K562 (cell line): ENCODE results near the gene TRAF5. TPM values are rescaled to one million over a fixed set of nuclear protein-coding genes. Genes with fewer than 3 reads are reported as not detected.

Experiments
- ATAC-seq: fragments of 200-7000 bp; cut with Tn5 transposase; 3 replicates; pipeline ENCODE4 v1.9.1; 2020; ENCODE audit warnings: moderate library complexity
- BruUV-seq: library from RNA; stranded (reverse); fragments of 400-500 nt; replicated peaks from 2 replicates; lab custom pipeline; 2021; lab: Mats Ljungman, UMichigan
- CTCF ChIA-PET: fragments of 300-600 bp; formaldehyde crosslinking; extraction: SDS; loops from one replicate; lab custom pipeline; 2021; ENCODE audit warnings: low intra/inter-chr PET ratio; lab: Yijun Ruan, JAX
- POLR2A ChIA-PET: fragments of 300-600, 350-650 bp; sonication (Branson Sonifier 250); formaldehyde crosslinking; extraction: SDS; loops from one replicate; lab custom pipeline; 2021; ENCODE audit warnings: antibody characterized with exemption, inconsistent platforms; lab: Yijun Ruan, JAX
- DNase-seq, 4 experiments: peaks; one replicate each; pipeline versions ENCODE4 v3.0.0 to v3.0.0-alpha.2; 2011 to 2018; ENCODE audit warnings: low spot score in 3 of 4, mixed read lengths in 3 of 4; ENCODE audit errors: extremely low read depth in 1 of 4
- FAIRE-seq: peaks from 2 replicates; lab custom pipeline; 2011; peaks lifted over from hg19 to GRCh38; lab: Jason Lieb, UNC
- H2AFZ ChIP-seq: 2 replicates; pipeline ENCODE4 v1.6.0; 2011; ENCODE audit warnings: low read depth, low read length, control low read depth, inconsistent platforms
- H3K27ac ChIP-seq: fragments of 200-600 bp; 3 replicates; pipeline ENCODE4 v1.8.0; 2011; ENCODE audit warnings: low read depth, mild to moderate bottlenecking, control low read depth, inconsistent platforms, low read length, moderate library complexity, mixed read lengths; ENCODE audit errors: extremely low read depth
- H3K27me3 ChIP-seq, 2 experiments: fragments of 300-600 bp in 1 of 2; 2 replicates in 1 of 2; 3 replicates in 1 of 2; pipeline versions ENCODE4 v1.6.0 to v1.8.0; 2011; ENCODE audit warnings: inconsistent platforms in 2 of 2, low read length in 2 of 2, mild to moderate bottlenecking in 1 of 2, mixed read lengths in 1 of 2, moderate library complexity in 1 of 2; ENCODE audit not compliant: control insufficient read depth in 2 of 2, insufficient read depth in 2 of 2
- H3K36me3 ChIP-seq: fragments of 300-600 bp; 3 replicates; pipeline ENCODE4 v1.8.0; 2011; ENCODE audit warnings: mild to moderate bottlenecking, low read length, inconsistent platforms; ENCODE audit not compliant: control insufficient read depth, insufficient read depth
- H3K4me1 ChIP-seq, 2 experiments: fragments of 200-600 bp in 1 of 2; replicated peaks in 1 of 2; 2 replicates in 1 of 2; 3 replicates in 1 of 2; pipeline versions ENCODE4 v1.5.1 to v1.8.0; 2011; ENCODE audit warnings: inconsistent platforms in 2 of 2, low read length in 2 of 2, mild to moderate bottlenecking in 1 of 2, mixed read lengths in 1 of 2, moderate library complexity in 1 of 2; ENCODE audit not compliant: control insufficient read depth in 2 of 2, insufficient read depth in 2 of 2
- H3K4me2 ChIP-seq: 2 replicates; pipeline ENCODE4 v1.6.1; 2011; ENCODE audit warnings: low read length, control low read depth, inconsistent platforms, mixed read lengths; ENCODE audit not compliant: insufficient read depth
- H3K4me3 ChIP-seq: fragments of 200-600 bp; sonication (generic), shearing (Covaris generic); 2 replicates; pipeline ENCODE4 v1.5.1; 2016; ENCODE audit warnings: control low read depth, inconsistent platforms
- H3K79me2 ChIP-seq: fragments of 200-600 bp; 3 replicates; pipeline ENCODE4 v1.8.0; 2011; ENCODE audit warnings: low read length, inconsistent platforms; ENCODE audit not compliant: control insufficient read depth, insufficient read depth
- H3K9ac ChIP-seq, 2 experiments: 2 replicates each; pipeline versions ENCODE4 v1.6.0 to v1.6.1; 2011; ENCODE audit warnings: low read depth in 2 of 2, low read length in 2 of 2, control low read depth in 1 of 2, inconsistent platforms in 1 of 2, mild to moderate bottlenecking in 1 of 2, mixed read lengths in 1 of 2; ENCODE audit not compliant: insufficient read depth in 1 of 2
- H3K9me1 ChIP-seq: one replicate; pipeline ENCODE4 v1.6.0; 2011; ENCODE audit warnings: inconsistent platforms, mild to moderate bottlenecking, low read length, moderate library complexity; ENCODE audit not compliant: control insufficient read depth, insufficient read depth
- H3K9me3 ChIP-seq: replicated peaks from 2 replicates; pipeline ENCODE4 v1.5.1; 2011; ENCODE audit warnings: low read depth, low read length, inconsistent platforms; ENCODE audit not compliant: control insufficient read depth, insufficient read depth
- H4K20me1 ChIP-seq: replicated peaks from 2 replicates; pipeline ENCODE4 v1.6.1; 2011; ENCODE audit warnings: low read length, inconsistent platforms, mixed read lengths; ENCODE audit not compliant: control insufficient read depth, insufficient read depth
- CHCHD3 ChIP-seq: fragments of 250-450 bp; sonication (Bioruptor Pico); IDR thresholded peaks from 2 replicates; pipeline ENCODE4 v2.1.2; 2022; ENCODE audit warnings: mild to moderate bottlenecking
- FOXP1 ChIP-seq: sonication (generic); formaldehyde crosslinking; IDR thresholded peaks from 2 replicates; pipeline ENCODE4 v1.8.0; 2022; ENCODE audit warnings: mild to moderate bottlenecking, missing genetic modification reagents
- NR1H2 ChIP-seq: sonication (generic); formaldehyde crosslinking; IDR thresholded peaks from 2 replicates; pipeline ENCODE4 v1.4.0; 2020; ENCODE audit warnings: mild to moderate bottlenecking, missing genetic modification reagents
- RBFOX2 ChIP-seq: fragments of 200-400 bp; formaldehyde crosslinking; IDR thresholded peaks from 2 replicates; pipeline ENCODE4 v1.6.1; 2017; ENCODE audit warnings: low read depth, mild to moderate bottlenecking, low read length, moderate library complexity
- TSC22D4 ChIP-seq: fragments of 450-650 bp; IDR thresholded peaks from 2 replicates; pipeline ENCODE4 v1.6.1; 2016; ENCODE audit warnings: missing genetic modification characterization, missing biosample characterization, control low read depth
- U2AF1 ChIP-seq: fragments of 200-400 bp; formaldehyde crosslinking; optimal IDR thresholded peaks from 2 replicates; pipeline ENCODE3; 2017; ENCODE audit warnings: mild to moderate bottlenecking, low read depth, low read length, moderate library complexity
- XRCC5 ChIP-seq: fragments of 200-400 bp; formaldehyde crosslinking; IDR thresholded peaks from 2 replicates; pipeline ENCODE4 v1.6.1; 2017; ENCODE audit warnings: low read depth, mild to moderate bottlenecking, low read length
- ZBTB17 ChIP-seq: fragments of 450-650 bp; formaldehyde crosslinking; IDR thresholded peaks from 2 replicates; pipeline ENCODE4 v1.4.0; 2020; ENCODE audit warnings: mild to moderate bottlenecking
- ZNF146 ChIP-seq: IDR thresholded peaks from one replicate; pipeline ENCODE4 v1.6.1; 2018; ENCODE audit warnings: missing compliant biosample characterization; ENCODE audit not compliant: unreplicated experiment
- ZSCAN32 ChIP-seq: fragments of 450-650 bp; formaldehyde crosslinking; IDR thresholded peaks from 2 replicates; pipeline ENCODE4 v1.4.0; 2020; ENCODE audit warnings: mild to moderate bottlenecking, moderate library complexity
- WGBS: fragments of 100-300 bp; shearing (Covaris generic); methylation state at CpG from one replicate; pipeline ENCODE4 v1.1.6; 2016; ENCODE audit warnings: low coverage, mixed read lengths; ENCODE audit not compliant: insufficient coverage; ENCODE audit errors: missing lambda C conversion rate; 5-methylcytosine and 5-hydroxymethylcytosine counted together
- in situ Hi-C: fragments of 300-500 bp; cut with MboI; formaldehyde crosslinking; loops from 4 replicates; pipeline ENCODE4 v1.15.0; 2018; ENCODE audit warnings: inconsistent platforms, mixed read lengths
- intact Hi-C: fragments of 100-400 bp; cut with micrococcal nuclease; formaldehyde crosslinking; loops from 2 replicates; pipeline ENCODE4 v1.14.2; 2022
- polyA plus RNA-seq, 8 experiments: library from polyadenylated mRNA; depleted of rRNA in 4 of 8; stranded (reverse) in 5 of 8; unstranded in 3 of 8; fragments of >200 nt; fragmentation: Nextera tagmentation in 2 of 8; fragmentation: Illumina TruSeq in 1 of 8; extraction: Ambion mirVana in 2 of 8; extraction: Trizol in 1 of 8; gene quantifications; 2 replicates each; pipeline versions ENCODE4 v1.2.1 to v1.2.3, GENCODE V29; 2011 to 2014; ENCODE audit warnings: inconsistent platforms in 1 of 8, missing spikeins in 1 of 8
- total RNA-seq, 7 experiments: library from RNA; depleted of rRNA in 6 of 7; stranded (reverse); fragments of >200 nt in 6 of 7; fragmentation: Illumina TruSeq in 2 of 7; extraction: Trizol in 2 of 7; gene quantifications; 2 replicates each; pipeline versions ENCODE4 v1.2.1 to v1.2.3, GENCODE V29; 2011 to 2021; ENCODE audit warnings: low replicate concordance in 1 of 7
- TF ChIP-seq, protein P1 (sequence below): fragments of 250-450 bp; sonication (Bioruptor Pico); IDR thresholded peaks from 2 replicates; pipeline ENCODE4 v1.8.0; 2021; ENCODE audit warnings: moderate library complexity, mild to moderate bottlenecking, inconsistent platforms
- TF ChIP-seq, protein P2 (sequence below): fragments of 250-450 bp; sonication (Bioruptor Pico); IDR thresholded peaks from 2 replicates; pipeline ENCODE4 v1.9.0; 2021; ENCODE audit warnings: mild to moderate bottlenecking
- TF ChIP-seq, protein P3 (sequence below): sonication (generic); formaldehyde crosslinking; IDR thresholded peaks from 2 replicates; pipeline ENCODE4 v1.8.0; 2023; ENCODE audit warnings: missing genetic modification reagents, mild to moderate bottlenecking, borderline replicate concordance

TRAF5 gene
- total and polyA plus RNA-seq, 9 of the 15 experiments (the other 6 are each of a cell fraction or from before 2014, with no cell fraction given), result 2.0 to 9.3 (median 5.3) TPM

DNA sequence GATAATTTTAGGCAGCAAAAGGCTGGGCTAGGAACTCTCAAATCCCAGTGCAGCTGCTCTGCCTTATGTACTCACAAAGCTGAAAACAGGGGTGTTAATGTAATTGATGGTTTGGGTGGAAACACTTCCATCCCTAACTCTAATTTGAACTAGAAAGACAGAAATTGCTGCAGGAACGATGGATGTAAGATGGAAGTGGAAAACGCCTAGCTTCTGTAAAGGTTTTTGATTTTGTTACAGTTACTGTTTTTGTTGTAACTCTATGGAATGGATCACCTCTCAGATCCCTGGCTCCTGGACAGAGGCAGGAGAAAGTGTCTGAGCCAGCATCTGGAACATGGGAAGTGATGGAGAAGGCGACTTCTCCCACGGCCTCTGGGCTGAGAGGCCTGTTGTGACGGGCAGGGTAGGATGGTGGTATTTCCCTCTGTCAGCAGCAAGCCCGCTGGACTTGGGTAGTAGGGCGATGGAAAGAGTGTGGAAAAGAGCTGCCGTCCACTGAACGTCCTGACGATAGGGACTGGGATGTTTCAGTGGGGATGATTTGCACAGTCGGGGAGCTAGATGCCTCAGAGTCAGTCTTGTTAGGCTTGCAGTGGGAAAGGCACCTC is 1.6 kb downstream of the TRAF5 start (continued):
- TF ChIP-seq, protein P1, sequence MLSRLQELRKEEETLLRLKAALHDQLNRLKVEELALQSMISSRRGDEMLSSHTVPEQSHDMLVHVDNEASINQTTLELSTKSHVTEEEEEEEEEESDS (CRISPR knock-in tag), result no peak
- TF ChIP-seq XRCC5, result no peak
- TF ChIP-seq, all 486 proteins: peak for 4

DNA sequence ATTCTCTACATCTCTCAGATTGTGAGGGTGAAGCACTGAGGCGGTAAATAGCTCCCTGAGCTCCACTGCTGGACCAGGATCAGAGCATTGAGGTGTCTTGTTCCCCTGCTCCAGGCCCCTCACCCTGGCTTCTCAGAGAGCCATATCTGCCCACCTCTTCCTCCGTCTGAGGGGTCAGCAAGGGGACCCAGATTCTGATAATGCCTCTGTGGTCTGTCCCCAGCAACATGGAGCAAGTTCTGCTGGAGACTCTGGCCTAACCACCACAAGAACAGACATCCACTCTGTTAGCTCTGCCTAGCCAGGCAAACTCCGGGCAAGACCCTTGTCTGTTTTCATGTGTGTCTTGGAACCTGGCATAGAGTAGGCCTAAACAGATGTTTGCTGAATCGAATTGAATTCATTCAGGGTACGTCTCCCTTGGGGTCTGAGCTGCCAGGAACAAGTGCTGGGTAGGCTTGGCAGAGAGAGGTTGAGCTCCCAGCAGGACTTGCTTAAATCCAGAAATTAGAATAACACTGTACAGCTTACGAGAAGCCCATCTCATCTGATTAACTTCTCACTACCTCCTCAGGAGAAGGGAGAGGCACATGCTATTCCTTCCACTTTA is 2.3 kb downstream of the TRAF5 start:
- no peaks in the 10 kb centered on the region for H3K36me3 ChIP-seq
- ChIA-PET POLR2A (interaction anchor here (0.6 to 2.1 kb wide), 9 partner anchors 10 to 195 kb away, joined by 3 to 7 read pairs (median 4); no protein-coding TSS in a partner anchor), CTCF (no interaction called here)
- H3K4me1 ChIP-seq, result peaks cover 27 to 28% of the 10 kb centered on the region in 2 experiments
- 75% methylated on average over 6 of the region's 6 CpGs for WGBS
- TF ChIP-seq ZNF146 (CRISPR knock-in tag), result no peak
- TF ChIP-seq, protein P2, sequence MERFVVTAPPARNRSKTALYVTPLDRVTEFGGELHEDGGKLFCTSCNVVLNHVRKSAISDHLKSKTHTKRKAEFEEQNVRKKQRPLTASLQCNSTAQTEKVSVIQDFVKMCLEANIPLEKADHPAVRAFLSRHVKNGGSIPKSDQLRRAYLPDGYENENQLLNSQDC, result no peak
- TF ChIP-seq FOXP1, result no peak
- TF ChIP-seq NR1H2 (CRISPR knock-in tag), result no peak
- TF ChIP-seq RBFOX2, result no peak
- no peak for TF ChIP-seq CHCHD3 (CRISPR knock-in tag)
- TF ChIP-seq ZSCAN32 (CRISPR knock-in tag), result no peak
- TF ChIP-seq ZBTB17 (CRISPR knock-in tag), result no peak
- TF ChIP-seq U2AF1, result no peak
- TF ChIP-seq TSC22D4 (tag), result no peak
- TF ChIP-seq, protein P3, sequence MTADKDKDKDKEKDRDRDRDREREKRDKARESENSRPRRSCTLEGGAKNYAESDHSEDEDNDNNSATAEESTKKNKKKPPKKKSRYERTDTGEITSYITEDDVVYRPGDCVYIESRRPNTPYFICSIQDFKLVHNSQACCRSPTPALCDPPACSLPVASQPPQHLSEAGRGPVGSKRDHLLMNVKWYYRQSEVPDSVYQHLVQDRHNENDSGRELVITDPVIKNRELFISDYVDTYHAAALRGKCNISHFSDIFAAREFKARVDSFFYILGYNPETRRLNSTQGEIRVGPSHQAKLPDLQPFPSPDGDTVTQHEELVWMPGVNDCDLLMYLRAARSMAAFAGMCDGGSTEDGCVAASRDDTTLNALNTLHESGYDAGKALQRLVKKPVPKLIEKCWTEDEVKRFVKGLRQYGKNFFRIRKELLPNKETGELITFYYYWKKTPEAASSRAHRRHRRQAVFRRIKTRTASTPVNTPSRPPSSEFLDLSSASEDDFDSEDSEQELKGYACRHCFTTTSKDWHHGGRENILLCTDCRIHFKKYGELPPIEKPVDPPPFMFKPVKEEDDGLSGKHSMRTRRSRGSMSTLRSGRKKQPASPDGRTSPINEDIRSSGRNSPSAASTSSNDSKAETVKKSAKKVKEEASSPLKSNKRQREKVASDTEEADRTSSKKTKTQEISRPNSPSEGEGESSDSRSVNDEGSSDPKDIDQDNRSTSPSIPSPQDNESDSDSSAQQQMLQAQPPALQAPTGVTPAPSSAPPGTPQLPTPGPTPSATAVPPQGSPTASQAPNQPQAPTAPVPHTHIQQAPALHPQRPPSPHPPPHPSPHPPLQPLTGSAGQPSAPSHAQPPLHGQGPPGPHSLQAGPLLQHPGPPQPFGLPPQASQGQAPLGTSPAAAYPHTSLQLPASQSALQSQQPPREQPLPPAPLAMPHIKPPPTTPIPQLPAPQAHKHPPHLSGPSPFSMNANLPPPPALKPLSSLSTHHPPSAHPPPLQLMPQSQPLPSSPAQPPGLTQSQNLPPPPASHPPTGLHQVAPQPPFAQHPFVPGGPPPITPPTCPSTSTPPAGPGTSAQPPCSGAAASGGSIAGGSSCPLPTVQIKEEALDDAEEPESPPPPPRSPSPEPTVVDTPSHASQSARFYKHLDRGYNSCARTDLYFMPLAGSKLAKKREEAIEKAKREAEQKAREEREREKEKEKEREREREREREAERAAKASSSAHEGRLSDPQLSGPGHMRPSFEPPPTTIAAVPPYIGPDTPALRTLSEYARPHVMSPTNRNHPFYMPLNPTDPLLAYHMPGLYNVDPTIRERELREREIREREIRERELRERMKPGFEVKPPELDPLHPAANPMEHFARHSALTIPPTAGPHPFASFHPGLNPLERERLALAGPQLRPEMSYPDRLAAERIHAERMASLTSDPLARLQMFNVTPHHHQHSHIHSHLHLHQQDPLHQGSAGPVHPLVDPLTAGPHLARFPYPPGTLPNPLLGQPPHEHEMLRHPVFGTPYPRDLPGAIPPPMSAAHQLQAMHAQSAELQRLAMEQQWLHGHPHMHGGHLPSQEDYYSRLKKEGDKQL (CRISPR knock-in tag), result no peak
- intact Hi-C loops (no loop called here), in situ Hi-C loops (loop anchor here (10.0 kb wide), 1 partner anchor 326 kb away; no protein-coding TSS in a partner anchor)
- H3K27ac ChIP-seq, result no peak overlapping the region
- no peak overlapping the region for H3K4me3 ChIP-seq
- H3K79me2 ChIP-seq, result no peaks in the 10 kb centered on the region
- no peak overlapping the region for H2AFZ ChIP-seq
- H3K27me3 ChIP-seq, result no peaks in the 10 kb centered on the region; a peak in 1 of 5 replicates
- DNase-seq (no peak), FAIRE-seq (no peak), ATAC-seq (no peak)
- H3K9ac ChIP-seq, result peak overlapping the region in 1 of 2 experiments; percentile 31; a peak in 1 of 4 replicates
- H4K20me1 ChIP-seq, result 0 out of 2 replicates have a peak, but pooled peaks cover 3% of the 10 kb centered on the region
- no peak overlapping the region for H3K4me2 ChIP-seq
- H3K9me1 ChIP-seq, result no peaks in the 10 kb centered on the region
- no peaks in the 10 kb centered on the region for H3K9me3 ChIP-seq
- BruUV-seq, result no TSS peak
